Tibial nerve (tissue), 4 donors: ENCODE data around the gene ASPG.

Source experiments
- CTCF ChIP-seq, 5 experiments: fragments of 200-600 bp in 3 of 5; fragments of 450-650 bp in 2 of 5; sonication (generic) in 3 of 5; IDR thresholded peaks; one replicate each; pipeline ENCODE4 v1.5.1; 2016 to 2019; ENCODE audit warnings: antibody characterized with exemption in 5 of 5, mild to moderate bottlenecking in 3 of 5, moderate library complexity in 2 of 5
- EP300 ChIP-seq, 2 donors: sonication (generic); formaldehyde crosslinking; IDR thresholded peaks; one replicate each; pipeline ENCODE4 v1.6.1; 2017; ENCODE audit warnings: antibody characterized with exemption in 2 of 2, mild to moderate bottlenecking in 1 of 2
- POLR2A ChIP-seq, 2 donors: fragments of 450-650 bp; IDR thresholded peaks; one replicate each; pipeline ENCODE4 v1.6.1; 2017; ENCODE audit warnings: antibody characterized with exemption in 2 of 2, mild to moderate bottlenecking in 2 of 2, moderate library complexity in 2 of 2

GRCh38 chr14:104084251-104085002 is 1.1 kb upstream of the ASPG start:
- TF ChIP-seq CTCF (IDR thresholded peaks at IDR 0.05) (no peak), EP300 (IDR thresholded peaks at IDR 0.05) (no peak), POLR2A (IDR thresholded peaks at IDR 0.05) (no peak)
